Measurements from ENCODE around the gene PLA2G2C.

The PLA2G2C gene

GRCh38 chr1:20126806-20127440, 59.4 kb downstream of the PLA2G2C start:
- no peak for DNase-seq

- DNase-seq, result no peak
Observed at GRCh38 chr1:20126041-20126805, 60.1 kb downstream of the PLA2G2C start.

- DNase-seq, result no peak
Observed at GRCh38 chr1:20125100-20125499, 61.2 kb downstream of the PLA2G2C start.

GRCh38 chr1:20124456-20125057, 61.8 kb downstream of the PLA2G2C start:
- no peak for DNase-seq

- DNase-seq, result no peak
Observed at GRCh38 chr1:20123722-20124455, 62.4 kb downstream of the PLA2G2C start.

- no peak for DNase-seq
Observed at GRCh38 chr1:20120796-20121195, 65.5 kb downstream of the PLA2G2C start.

- DNase-seq, result no peak
Observed at GRCh38 chr1:20119347-20119746, 67.0 kb downstream of the PLA2G2C start, which contains the start of gene PLA2G2D. TSS of gene PLA2G2D (minus strand) at chr1:20119536. CDS start at chr1:20119498, 38 bp downstream.

GRCh38 chr1:20117236-20117635, 69.1 kb downstream of the PLA2G2C start:
- DNase-seq, result no peak

- DNase-seq, result no peak
Observed at GRCh38 chr1:20115916-20116315, 70.4 kb downstream of the PLA2G2C start.

GRCh38 chr1:20115479-20115878, 70.8 kb downstream of the PLA2G2C start:
- DNase-seq, result no peak

- DNase-seq, result no peak
Observed at GRCh38 chr1:20114021-20114648, 72.2 kb downstream of the PLA2G2C start.
